ENCODE measurements around the gene MROH7.

GRCh38 chr1:54708385-54708784 lies 66.8 kb downstream of the MROH7 start:
- no peak for TF ChIP-seq POLR2AphosphoS5 (IDR thresholded peaks at IDR 0.05; ENCODE audit: low read depth, low read length)
- TF ChIP-seq POLR2A (IDR thresholded peaks at IDR 0.05; ENCODE audit: low read depth, low read length), result no peak
- TF ChIP-seq TAF1 (IDR thresholded peaks at IDR 0.05; ENCODE audit: low read depth, low read length), result no peak
- TF ChIP-seq POU2F2 (IDR thresholded peaks at IDR 0.05; ENCODE audit: low read depth, low read length), result no peak
- TF ChIP-seq PAX5 (IDR thresholded peaks at IDR 0.05; ENCODE audit: insufficient read depth, low read length, severe bottlenecking), result no peak

Data from GM12891 (cell line).